ENCODE data around the gene ILF2.

The ILF2 gene

GRCh38 chr1:153626477-153626903, 44.3 kb downstream of the ILF2 start:
- DNase-seq: no peak

- DNase-seq: no peak
Measured at GRCh38 chr1:153624965-153625611, 45.7 kb downstream of the ILF2 start.

DNA sequence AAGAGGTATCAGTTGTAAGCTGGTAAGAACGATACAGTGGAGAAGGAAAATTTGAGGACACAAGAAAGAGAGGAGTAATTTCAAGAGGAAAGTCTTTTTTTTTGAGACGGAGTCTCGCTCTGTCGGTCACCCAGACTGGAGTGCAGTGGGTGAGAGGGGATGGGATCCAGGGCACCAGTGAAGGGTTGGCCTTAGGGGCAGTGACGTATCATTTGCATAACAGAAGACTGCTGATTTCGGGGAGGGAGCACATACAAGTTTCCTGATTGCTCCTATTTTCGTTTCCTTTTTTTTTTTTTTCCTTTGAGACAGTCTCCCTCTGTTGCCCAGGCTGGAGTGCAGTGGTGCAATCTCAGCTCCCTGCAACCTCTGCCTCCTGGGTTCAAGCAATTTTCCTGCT, 47.7 kb downstream of the ILF2 start:
- no peak for DNase-seq

- DNase-seq: no peak
Measured at GRCh38 chr1:153619171-153619570, 51.6 kb downstream of the ILF2 start.

DNA sequence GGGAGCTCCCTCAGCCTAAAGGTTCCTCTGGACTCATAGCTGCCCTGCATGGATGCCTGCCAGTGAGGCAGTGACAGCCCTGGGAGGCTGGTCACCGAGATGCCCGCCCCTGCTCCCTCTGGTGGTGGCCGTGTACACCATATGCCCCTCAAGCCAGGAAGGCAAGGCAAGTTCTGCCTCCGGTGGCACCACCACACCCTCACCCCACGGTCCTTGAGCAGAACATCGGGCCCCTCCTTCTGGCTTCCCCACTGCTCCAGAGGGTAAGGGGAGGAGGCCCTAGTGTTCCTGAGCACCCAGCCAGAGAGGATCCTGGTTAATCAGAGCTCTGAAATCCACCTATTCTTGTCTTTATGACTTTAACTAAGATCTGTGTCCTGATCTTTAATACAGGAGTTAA, 53.1 kb downstream of the ILF2 start:
- peak; percentile 82 for DNase-seq

- no peak for DNase-seq
Measured at GRCh38 chr1:153616917-153617311, 53.9 kb downstream of the ILF2 start.

GRCh38 chr1:153616144-153616916, 54.5 kb downstream of the ILF2 start, which contains the start of gene S100A14:
Gene S100A14, minus strand, starts transcription at chr1:153616325. Its CDS starts 467 bp downstream, at chr1:153615858.
- DNase-seq: no peak

DNA sequence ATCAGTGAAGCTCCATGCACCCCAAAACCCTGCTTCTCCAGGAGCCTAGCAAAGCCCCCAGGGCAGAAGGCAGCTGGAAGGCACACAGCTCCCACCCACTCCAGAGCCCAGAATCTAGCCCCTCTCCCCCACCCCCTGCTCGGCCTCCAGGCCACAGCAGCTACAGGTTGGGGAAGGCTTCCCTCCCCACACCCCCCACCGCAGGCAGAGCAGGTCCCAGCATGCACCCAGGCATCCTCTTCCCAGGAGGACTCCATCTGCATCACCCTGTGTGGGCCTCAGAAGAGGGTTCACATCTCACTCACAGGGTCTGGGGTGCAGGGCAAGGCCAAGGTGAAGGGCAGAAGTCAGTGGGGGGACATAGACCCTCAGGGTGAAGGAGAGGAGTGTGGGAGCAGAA, 55.4 kb downstream of the ILF2 start:
- no peak for DNase-seq

GRCh38 chr1:153614906-153615305, 55.9 kb downstream of the ILF2 start:
- no peak for DNase-seq

DNA sequence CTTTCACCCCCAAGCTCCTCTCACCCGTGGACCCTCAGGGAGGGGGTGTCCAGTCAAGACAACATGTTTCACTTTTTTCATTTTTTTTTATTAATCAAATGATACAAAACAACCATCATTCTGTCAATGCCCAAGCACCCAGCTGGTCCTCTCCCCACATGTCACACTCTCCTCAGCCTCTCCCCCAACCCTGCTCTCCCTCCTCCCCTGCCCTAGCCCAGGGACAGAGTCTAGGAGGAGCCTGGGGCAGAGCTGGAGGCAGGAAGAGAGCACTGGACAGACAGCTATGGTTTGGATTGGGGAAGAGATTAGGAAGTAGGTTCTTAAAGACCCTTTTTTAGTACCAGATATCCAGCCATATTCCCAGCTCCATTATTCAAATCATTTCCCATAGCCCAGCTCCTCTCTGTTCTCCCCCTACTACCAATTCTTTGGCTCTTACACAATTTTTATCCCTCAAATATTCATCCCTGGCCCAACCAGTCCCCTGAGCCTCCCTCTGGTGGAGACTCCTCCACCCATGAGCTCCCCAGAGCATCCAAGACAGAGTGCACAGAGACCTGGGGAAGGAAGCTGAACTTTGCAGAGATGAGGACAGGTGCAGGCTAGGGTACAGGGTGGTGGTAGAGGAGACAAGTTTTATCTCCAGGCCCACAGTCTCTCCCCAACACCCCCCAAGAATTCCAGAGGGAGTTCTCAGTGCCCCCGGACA, 56.4 kb downstream of the ILF2 start:
- DNase-seq: no peak

GRCh38 chr1:153613406-153613805, 57.4 kb downstream of the ILF2 start:
- no peak for DNase-seq

DNA sequence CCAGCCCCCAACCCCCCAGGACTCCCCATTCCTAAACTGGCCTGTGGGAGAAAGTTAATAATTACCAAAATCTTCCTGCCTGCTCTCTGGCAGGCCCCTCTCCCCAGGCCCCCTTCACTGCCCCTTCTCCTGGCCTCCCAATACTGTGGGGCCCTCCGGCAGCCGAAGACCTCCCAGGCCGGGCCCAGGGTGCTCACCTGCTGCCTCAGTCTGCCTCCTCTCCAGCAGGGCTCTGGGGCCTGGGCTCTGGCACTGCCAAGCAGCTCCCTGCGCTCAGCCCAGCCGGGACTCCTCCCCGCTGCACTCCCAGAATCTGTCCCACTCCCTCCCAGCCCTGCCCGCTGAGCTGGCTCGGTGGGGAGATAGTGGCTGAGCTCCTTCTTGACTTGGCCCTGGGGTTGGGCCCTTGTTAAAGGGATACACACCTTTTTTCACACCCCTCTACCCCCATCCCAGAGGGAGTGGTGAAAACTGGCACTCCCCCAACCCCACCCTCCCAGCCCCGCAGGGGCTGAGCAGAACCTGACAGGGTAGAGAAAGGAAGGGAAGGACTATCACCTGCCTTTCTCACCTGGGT, 58.0 kb downstream of the ILF2 start, which contains the start of gene S100A16:
S100A16 (minus strand) TSS at position 383 of the 577 bp plus-strand sequence. CDS start 4,986 bp downstream, outside the sequence.
- no peak for DNase-seq

- no peak for DNase-seq
Measured at GRCh38 chr1:153612111-153612754, 58.6 kb downstream of the ILF2 start.

Data from activated CD4-positive, alpha-beta T cell treated with anti-CD3 and anti-CD28 coated beads, Interleukin-2, amount 50 U/mL, for 16 hours (primary cell).